AG09309 (cell line): ENCODE data around the gene CCDC91.

Experiments
- DNase-seq: peaks from one replicate; pipeline ENCODE4 v3.0.0-alpha.2; 2010; ENCODE audit warnings: low read depth
- H3K4me3 ChIP-seq: 2 replicates; pipeline ENCODE4 v1.5.1; 2011; ENCODE audit warnings: mild to moderate bottlenecking, low read depth, low read length, moderate library complexity; ENCODE audit not compliant: control insufficient read depth
- TF ChIP-seq, protein P1 (sequence below): IDR thresholded peaks from 2 replicates; pipeline ENCODE4 v1.5.1; 2011; ENCODE audit warnings: mild to moderate bottlenecking, low read depth, low read length, inconsistent platforms; ENCODE audit not compliant: insufficient read depth, control insufficient read depth; ENCODE audit errors: missing control alignments

The CCDC91 gene

DNA sequence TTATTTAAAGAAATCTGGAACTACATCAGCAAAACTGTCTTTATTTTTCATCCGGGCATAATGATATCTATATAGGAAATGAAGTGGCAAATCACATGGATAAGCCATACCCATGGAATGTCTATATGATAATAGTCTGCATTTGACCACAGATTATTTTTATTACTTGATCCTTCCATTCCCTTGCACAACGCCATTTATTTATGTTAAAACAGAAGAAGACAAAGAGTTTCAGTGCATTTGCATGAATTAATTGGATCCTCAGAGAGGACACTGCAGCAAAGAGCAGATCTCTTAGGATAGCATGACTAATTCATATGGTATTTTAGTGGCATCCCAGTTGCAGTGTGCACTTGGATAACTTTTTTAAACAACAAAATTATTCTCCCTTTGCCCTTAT is 345.0 kb downstream of the CCDC91 start:
- peak; percentile 44 for DNase-seq

DNA sequence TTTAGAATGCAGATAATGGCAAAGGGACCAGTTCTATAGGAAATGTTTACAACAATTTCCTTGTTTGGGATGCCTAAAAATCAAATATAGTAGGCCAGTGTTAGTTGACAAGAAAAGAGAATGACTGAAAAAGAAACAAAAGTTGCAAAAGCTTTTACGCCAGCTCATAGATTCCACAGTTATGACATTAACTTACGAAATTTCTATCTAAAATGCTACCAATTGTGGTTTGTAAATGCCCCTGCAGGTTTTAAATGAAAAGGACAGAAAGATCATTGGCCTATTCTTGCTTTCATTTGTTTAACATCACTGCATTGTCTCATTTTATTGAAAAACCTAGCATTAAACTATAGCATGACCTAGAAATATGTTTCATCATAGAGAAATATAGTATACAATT is 345.8 kb downstream of the CCDC91 start:
- no peak overlapping the region for H3K4me3 ChIP-seq
- TF ChIP-seq, protein P1, sequence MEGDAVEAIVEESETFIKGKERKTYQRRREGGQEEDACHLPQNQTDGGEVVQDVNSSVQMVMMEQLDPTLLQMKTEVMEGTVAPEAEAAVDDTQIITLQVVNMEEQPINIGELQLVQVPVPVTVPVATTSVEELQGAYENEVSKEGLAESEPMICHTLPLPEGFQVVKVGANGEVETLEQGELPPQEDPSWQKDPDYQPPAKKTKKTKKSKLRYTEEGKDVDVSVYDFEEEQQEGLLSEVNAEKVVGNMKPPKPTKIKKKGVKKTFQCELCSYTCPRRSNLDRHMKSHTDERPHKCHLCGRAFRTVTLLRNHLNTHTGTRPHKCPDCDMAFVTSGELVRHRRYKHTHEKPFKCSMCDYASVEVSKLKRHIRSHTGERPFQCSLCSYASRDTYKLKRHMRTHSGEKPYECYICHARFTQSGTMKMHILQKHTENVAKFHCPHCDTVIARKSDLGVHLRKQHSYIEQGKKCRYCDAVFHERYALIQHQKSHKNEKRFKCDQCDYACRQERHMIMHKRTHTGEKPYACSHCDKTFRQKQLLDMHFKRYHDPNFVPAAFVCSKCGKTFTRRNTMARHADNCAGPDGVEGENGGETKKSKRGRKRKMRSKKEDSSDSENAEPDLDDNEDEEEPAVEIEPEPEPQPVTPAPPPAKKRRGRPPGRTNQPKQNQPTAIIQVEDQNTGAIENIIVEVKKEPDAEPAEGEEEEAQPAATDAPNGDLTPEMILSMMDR, result peak; percentile 10
- DNase-seq, result peak; percentile 73

More for the DNA sequence above, 345.0 kb downstream of the CCDC91 start:
- no peak overlapping the region for H3K4me3 ChIP-seq
- TF ChIP-seq, protein P1, result no peak

DNA sequence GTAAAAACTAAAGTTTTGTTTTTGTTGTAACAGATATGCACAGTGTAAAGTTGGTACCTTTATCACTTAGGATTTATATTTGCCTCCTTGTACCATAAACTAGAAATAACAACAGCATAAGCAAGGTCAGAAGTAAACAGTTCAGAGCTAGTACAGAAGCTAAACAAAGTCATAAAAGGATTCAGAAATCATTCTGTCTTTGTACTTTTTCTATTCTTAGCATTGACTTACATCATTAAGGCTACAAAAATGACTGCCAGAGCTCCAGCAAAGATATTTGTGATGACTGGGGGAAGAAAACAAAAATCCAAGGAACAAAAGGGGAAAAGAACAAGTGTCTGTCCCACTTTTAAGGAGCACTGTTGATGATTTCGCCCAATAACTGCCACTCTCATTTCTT is 347.2 kb downstream of the CCDC91 start:
- TF ChIP-seq, protein P1, result no peak
- DNase-seq, result no peak

DNA sequence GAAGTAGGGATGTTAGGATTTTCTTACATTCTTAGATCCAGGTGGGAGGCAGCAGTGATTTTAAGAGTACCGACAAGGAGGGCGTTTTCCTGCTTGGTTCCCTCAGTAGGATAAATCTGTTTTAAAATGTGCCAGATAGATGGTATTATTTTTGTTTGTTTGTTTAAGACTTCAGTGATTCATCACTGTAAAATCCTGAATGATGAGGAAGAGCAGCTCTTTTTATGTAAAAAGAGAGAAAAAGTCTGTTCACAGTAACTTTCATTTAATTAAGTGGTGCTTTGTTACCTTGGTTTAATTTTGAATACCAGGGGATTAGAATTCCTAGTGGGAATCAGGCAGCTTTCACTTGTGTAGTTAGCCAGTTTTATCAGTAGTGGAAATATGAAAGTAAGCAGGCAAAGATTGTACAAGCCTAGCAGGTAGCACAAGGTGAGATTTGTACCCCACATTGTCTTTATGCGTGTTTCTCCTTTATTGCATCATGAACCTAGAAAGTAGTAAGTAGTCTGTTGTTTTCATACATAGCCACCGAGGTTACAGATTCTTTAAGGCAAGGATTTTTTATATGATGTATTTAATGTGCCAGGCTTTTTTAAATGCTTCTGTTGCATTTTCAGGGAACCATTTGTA is 349.6 kb downstream of the CCDC91 start:
- no peak overlapping the region for H3K4me3 ChIP-seq
- DNase-seq, result no peak
- TF ChIP-seq, protein P1, result no peak

More for the DNA sequence above, 347.2 kb downstream of the CCDC91 start:
- H3K4me3 ChIP-seq, result no peak overlapping the region

DNA sequence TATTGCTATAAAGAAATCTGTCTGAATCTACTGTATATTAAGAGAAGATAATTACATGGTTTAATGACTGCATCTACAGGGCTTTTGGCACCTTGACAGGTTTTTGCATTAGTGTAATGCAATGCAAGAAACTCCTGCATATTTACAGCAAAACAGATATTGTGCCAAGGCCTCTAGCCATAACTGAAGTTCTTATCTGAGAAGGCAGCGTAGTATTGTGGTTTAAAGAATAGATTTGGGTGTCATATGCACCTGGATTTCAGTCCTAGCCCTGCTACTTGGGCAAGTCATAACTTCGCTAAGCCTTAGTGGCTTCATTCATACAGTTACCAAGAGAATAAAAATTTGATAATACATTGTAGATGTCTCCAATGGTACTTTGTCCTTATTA is 350.1 kb downstream of the CCDC91 start:
- no peak for DNase-seq
- TF ChIP-seq, protein P1, result no peak
- no peak overlapping the region for H3K4me3 ChIP-seq

DNA sequence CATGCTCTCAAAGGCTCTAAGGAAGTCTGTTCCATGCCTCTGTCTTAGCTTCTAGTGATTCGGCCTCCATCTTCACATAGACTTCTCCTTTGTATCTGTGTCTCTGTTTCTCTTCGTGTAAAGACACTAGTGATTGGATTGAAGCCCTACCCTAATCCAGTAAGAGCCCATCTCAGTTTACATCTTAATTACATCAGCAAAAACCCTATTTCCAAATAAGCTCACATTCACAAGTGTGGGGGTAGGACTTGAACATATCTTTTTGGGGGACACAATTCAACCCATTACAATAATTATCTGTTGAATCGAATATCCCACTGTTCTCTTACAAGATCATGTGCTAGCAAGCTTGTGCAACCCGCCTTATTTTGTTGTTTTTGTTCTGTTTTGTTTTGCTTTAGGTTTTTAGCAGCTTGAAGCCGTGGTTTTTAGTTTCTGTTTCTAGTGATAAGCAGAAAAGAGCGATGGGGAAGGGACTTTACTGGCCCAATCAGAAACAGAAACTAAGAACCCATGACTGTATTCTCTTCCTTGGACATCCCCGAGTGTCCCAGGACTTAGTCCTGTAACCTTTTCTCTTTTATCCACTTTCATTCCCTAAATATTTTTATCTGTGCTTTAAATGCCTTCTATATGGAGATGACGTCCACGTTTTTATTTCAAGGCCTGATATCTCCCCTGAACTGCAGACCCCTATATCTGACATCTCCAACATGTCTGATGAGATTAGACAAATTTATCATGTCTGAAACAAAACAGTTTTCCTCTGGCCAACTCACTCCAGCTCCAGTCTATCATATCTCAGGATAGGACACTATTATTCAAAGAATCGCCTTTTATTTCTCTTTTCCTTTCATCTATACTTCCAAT is 353.0 kb downstream of the CCDC91 start:
- DNase-seq, result no peak
- H3K4me3 ChIP-seq, result no peak overlapping the region

More for the DNA sequence above, 353.0 kb downstream of the CCDC91 start:
- TF ChIP-seq, protein P1, result no peak
